ENCODE results near the gene ADAP1.
A peak's percentile ranks its signal among the peaks of the same experiment; 100 is the strongest.
"Not testable (repeated sequence)": the region's sequence is repeated elsewhere in the genome, so short reads cannot be mapped to it uniquely, and the experiment has no call there.

ADAP1 gene

DNA sequence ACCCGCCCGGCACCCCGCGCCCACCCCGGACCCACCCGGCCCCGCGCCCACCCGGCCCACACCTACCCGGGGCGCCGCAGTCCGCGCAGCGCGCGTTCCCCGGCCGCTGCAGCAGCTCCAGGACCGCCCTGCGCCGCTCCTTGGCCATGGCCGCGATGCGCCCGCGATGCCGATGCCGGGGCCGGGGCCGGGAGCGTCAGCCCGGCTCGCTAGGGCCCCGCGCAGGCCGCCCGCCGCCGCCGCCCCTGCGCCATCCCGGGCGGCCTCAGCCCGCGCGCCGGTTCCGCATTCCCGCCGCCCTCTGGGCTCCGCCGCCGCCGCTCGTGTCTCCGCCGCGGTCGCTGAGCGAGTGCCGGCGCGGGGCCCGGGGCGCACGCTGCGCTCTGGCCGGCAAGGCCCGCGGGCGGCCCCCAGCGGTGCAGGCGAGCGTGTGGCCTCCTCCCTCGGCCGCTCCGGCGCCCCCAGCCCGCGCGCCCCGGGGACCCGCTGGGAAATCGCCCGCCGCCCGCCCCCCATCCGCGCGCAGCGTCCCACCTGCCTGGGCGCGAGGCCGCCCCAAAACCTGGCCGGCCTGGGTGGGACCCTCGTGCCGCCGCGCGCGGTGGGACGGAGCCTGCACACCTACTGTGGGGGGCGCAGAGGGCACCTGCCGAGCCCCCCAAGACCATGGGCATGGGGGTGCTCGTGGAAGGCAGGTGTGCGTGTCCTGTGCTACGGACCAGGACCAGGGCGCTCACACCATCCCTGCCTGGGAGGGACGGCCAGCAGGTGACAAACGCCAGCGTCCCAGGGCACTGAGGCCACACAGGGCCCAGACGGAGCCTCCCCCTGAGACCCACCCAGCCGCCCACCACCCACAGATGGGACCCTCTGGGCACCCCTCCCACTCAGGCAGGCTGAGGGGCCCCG is at the start of gene ADAP1:
ADAP1 (minus strand) TSS at position 351 of the 909 bp plus-strand sequence; CDS start at position 148, 203 bp downstream.
- peaks cover 15% of the 10 kb centered on the region for H3K27me3 ChIP-seq (ENCODE audit: control insufficient read depth, insufficient read depth, low read length)
- H3K4me3 ChIP-seq (ENCODE audit: low read length), result peak within 1 kb of the TSS; percentile 38
- H3K9me3 ChIP-seq (ENCODE audit: control insufficient read depth, low read length), result no peaks in the 10 kb centered on the region
- no peaks in the 10 kb centered on the region for H3K36me3 ChIP-seq (ENCODE audit: control insufficient read depth, insufficient read depth, low read length)
- peaks cover 24% of the 10 kb centered on the region for H3K4me1 ChIP-seq (ENCODE audit: control insufficient read depth, insufficient read depth, low read length)
- peak within 1 kb of the TSS; percentile 66 for H3K9ac ChIP-seq (ENCODE audit: low read length)

- not testable (repeated sequence) for H3K27me3 ChIP-seq (ENCODE audit: control insufficient read depth, insufficient read depth, low read length); H3K4me3 ChIP-seq (ENCODE audit: low read length); H3K9ac ChIP-seq (ENCODE audit: low read length); H3K9me3 ChIP-seq (ENCODE audit: control insufficient read depth, low read length); H3K4me1 ChIP-seq (ENCODE audit: control insufficient read depth, insufficient read depth, low read length); H3K36me3 ChIP-seq (ENCODE audit: control insufficient read depth, insufficient read depth, low read length)
Observed at GRCh38 chr7:1002445-1002844, 48.0 kb upstream of the ADAP1 start.

- not testable (repeated sequence) for H3K27me3 ChIP-seq (ENCODE audit: control insufficient read depth, insufficient read depth, low read length); H3K9ac ChIP-seq (ENCODE audit: low read length); H3K36me3 ChIP-seq (ENCODE audit: control insufficient read depth, insufficient read depth, low read length); H3K4me3 ChIP-seq (ENCODE audit: low read length); H3K9me3 ChIP-seq (ENCODE audit: control insufficient read depth, low read length); H3K4me1 ChIP-seq (ENCODE audit: control insufficient read depth, insufficient read depth, low read length)
Observed at GRCh38 chr7:1002026-1002425, 47.5 kb upstream of the ADAP1 start.

DNA sequence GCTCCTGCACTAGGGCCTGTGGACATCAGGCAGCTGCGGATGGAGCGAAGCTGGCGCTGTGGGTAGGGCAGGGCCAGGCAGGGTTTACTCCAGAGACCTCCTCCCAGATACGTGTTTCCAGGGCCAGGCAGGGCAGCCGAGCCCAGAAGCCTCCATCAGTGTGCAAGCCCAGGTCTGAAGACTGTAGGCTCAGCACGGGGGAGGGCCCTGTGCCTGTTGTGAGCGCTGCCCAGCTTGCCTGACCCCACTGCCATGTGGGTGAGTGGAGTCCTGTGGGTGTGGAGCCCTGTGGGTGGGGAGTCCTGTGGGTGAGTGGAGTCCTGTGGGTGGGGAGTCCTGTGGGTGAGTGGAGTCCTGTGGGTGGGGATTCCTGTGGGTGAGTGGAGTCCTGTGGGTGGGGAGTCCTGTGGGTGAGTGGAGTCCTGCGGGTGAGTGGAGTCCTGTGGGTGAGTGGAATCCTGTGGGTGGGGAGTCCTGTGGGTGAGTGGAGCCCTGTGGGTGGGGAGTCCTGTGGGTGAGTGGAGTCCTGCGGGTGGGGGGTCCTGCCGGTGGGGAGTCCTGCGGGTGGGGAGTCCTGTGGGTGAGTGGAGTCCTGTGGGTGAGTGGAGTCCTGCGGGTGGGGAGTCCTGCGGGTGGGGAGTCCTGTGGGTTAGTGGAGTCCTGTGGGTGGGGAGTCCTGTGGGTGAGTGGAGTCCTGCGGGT is 46.7 kb upstream of the ADAP1 start:
- H3K9ac ChIP-seq (ENCODE audit: low read length); H3K4me1 ChIP-seq (ENCODE audit: control insufficient read depth, insufficient read depth, low read length); H3K4me3 ChIP-seq (ENCODE audit: low read length); H3K36me3 ChIP-seq (ENCODE audit: control insufficient read depth, insufficient read depth, low read length); H3K9me3 ChIP-seq (ENCODE audit: control insufficient read depth, low read length); H3K27me3 ChIP-seq (ENCODE audit: control insufficient read depth, insufficient read depth, low read length): not testable (repeated sequence)

- no peak overlapping the region for H3K4me3 ChIP-seq (ENCODE audit: low read length)
Observed at GRCh38 chr7:999941-1000935, 45.8 kb upstream of the ADAP1 start.

GRCh38 chr7:999149-999879 is 44.8 kb upstream of the ADAP1 start:
- Histone ChIP-seq H3K9me3 (ENCODE audit: control insufficient read depth, low read length) (no peaks in the 10 kb centered on the region), H3K27me3 (ENCODE audit: control insufficient read depth, insufficient read depth, low read length) (no peaks in the 10 kb centered on the region), H3K9ac (ENCODE audit: low read length) (no peak overlapping the region), H3K4me3 (ENCODE audit: low read length) (no peak overlapping the region), H3K36me3 (ENCODE audit: control insufficient read depth, insufficient read depth, low read length) (no peaks in the 10 kb centered on the region), H3K4me1 (ENCODE audit: control insufficient read depth, insufficient read depth, low read length) (no peaks in the 10 kb centered on the region)

More at GRCh38 chr7:999941-1000935, 45.8 kb upstream of the ADAP1 start:
- H3K9me3 ChIP-seq (ENCODE audit: control insufficient read depth, low read length), result no peaks in the 10 kb centered on the region
- no peaks in the 10 kb centered on the region for H3K27me3 ChIP-seq (ENCODE audit: control insufficient read depth, insufficient read depth, low read length)
- H3K4me1 ChIP-seq (ENCODE audit: control insufficient read depth, insufficient read depth, low read length), result no peaks in the 10 kb centered on the region
- H3K9ac ChIP-seq (ENCODE audit: low read length), result no peak overlapping the region
- no peaks in the 10 kb centered on the region for H3K36me3 ChIP-seq (ENCODE audit: control insufficient read depth, insufficient read depth, low read length)

DNA sequence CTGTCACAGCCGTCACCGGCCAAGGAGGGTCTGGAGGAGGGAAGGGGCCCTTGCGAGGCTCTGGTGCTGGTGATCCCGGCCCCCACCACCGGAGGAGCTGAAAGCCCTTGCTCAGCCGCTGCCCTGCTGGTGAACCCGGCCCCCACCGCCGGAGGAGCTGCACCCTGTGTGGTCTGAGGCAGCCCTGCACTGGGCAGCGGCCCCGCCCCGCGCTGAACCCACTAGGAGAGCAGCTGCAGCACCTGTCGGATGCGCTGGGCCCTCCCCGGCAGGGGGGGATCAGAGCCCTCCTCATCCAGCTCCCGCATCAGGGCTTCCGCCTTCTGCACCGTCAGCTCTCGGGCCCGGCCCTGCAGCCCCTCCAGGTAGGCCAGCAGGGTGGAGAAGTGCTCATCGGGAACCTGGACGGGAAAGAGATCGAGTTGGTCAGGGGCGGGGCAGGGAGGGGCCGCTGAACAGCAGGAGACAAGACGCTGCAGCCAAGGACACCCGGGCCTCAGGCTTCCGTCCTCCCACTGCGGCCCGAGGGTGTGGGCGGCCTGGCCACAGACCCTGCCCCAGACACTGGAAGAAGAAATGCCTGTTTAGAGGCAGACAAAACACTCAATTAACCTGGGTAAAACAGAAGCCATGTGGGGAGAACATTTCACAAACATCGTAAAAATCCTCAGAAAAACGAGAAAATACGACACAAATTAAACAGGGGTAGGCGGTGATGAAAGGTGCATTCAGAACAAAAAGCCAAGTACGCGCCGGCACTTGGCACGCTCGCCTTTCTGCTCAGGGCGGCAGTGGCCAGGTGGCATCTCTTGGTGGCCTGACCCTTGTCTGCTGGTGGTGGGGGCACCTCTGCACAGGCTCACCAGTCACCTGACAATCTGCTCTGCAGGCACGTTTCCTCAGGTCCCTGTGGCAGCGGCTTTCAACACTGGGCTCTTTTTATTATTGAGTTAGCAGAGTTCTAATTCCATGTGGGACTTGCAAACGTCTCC is 43.2 kb upstream of the ADAP1 start:
- no peaks in the 10 kb centered on the region for H3K9me3 ChIP-seq (ENCODE audit: control insufficient read depth, low read length)
- H3K4me3 ChIP-seq (ENCODE audit: low read length), result no peak overlapping the region
- H3K27me3 ChIP-seq (ENCODE audit: control insufficient read depth, insufficient read depth, low read length), result no peaks in the 10 kb centered on the region
- peaks cover 5% of the 10 kb centered on the region for H3K4me1 ChIP-seq (ENCODE audit: control insufficient read depth, insufficient read depth, low read length)
- H3K9ac ChIP-seq (ENCODE audit: low read length), result no peak overlapping the region
- no peaks in the 10 kb centered on the region for H3K36me3 ChIP-seq (ENCODE audit: control insufficient read depth, insufficient read depth, low read length)

DNA sequence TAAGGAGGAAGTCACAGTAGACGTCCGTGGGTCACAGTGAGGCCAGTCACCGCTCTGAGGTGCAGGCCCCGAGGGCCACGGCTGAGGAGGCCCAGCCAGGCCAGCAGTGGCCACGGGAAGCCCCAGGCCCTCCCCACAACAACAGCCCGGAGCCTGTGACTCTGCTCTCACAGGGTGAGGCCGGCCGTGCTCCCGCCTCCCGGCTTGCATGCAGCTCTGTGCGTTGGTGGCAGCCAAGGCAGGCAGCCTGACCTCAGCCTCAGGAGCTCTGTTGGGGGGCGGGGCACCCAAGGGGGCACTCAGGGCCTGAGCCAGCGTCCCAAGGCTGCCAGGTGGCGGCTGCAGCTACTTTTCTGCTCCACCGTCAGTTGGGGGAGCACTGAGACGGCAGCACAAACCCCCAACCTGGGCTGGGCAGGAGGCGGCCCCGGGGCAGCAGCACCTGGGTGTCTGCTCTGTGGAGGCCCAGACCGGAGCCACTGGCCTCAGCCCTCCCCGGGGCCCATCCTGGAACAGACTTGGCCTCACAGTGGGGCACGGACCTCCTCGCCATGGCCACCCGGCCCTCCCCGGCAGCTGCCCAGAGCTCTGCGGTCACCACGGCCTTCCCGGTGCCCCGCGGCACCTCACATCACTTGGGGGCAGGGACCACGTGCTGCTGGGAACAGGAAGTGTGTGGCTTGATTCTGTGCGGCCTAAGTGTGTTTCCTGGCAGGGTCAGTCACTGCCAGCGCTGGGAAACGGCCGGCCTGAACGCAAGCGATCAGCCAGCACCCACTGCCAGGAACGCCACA is 41.8 kb upstream of the ADAP1 start:
- Histone ChIP-seq H3K9ac (ENCODE audit: low read length) (no peak overlapping the region), H3K4me1 (ENCODE audit: control insufficient read depth, insufficient read depth, low read length) (peaks cover 5% of the 10 kb centered on the region), H3K36me3 (ENCODE audit: control insufficient read depth, insufficient read depth, low read length) (no peaks in the 10 kb centered on the region), H3K27me3 (ENCODE audit: control insufficient read depth, insufficient read depth, low read length) (peaks cover 14% of the 10 kb centered on the region), H3K4me3 (ENCODE audit: low read length) (no peak overlapping the region), H3K9me3 (ENCODE audit: control insufficient read depth, low read length) (no peaks in the 10 kb centered on the region)

DNA sequence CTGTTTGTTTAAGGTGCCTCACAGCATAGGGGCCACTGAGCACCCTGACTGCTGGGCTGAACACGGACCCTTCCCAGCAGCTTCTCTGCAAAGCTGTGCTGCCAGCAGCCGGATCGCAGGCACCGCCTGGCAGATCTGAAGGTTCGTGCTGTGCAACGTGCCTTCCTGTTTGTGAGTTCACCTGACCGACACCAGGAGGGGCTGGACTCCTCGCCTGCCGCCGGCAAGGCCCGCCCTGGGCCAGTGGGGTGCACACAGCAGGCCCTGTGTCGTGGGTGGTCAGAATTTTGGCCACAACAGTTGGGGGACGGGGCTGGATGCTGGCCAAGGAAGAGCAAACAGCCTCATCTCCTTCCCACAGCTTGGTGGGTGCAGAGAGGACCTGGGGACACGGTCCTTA is 41.1 kb upstream of the ADAP1 start:
- H3K36me3 ChIP-seq (ENCODE audit: control insufficient read depth, insufficient read depth, low read length), result no peaks in the 10 kb centered on the region
- H3K4me3 ChIP-seq (ENCODE audit: low read length), result no peak overlapping the region
- no peaks in the 10 kb centered on the region for H3K9me3 ChIP-seq (ENCODE audit: control insufficient read depth, low read length)
- peaks cover 20% of the 10 kb centered on the region for H3K27me3 ChIP-seq (ENCODE audit: control insufficient read depth, insufficient read depth, low read length)
- no peak overlapping the region for H3K9ac ChIP-seq (ENCODE audit: low read length)
- peaks cover 5% of the 10 kb centered on the region for H3K4me1 ChIP-seq (ENCODE audit: control insufficient read depth, insufficient read depth, low read length)
